GM19438 (cell line): ENCODE measurements around the gene PRAMEF11.
"Not testable (repeated sequence)": the region's sequence is repeated elsewhere in the genome, so short reads cannot be mapped to it uniquely, and the experiment has no call there.

ENCODE experiments used
- ATAC-seq: cut with Tn5 transposase; IDR thresholded peaks from one replicate; pipeline ENCODE4 v1.9.1; 2021; ENCODE audit warnings: low read depth; ENCODE audit not compliant: unreplicated experiment

The PRAMEF11 gene

DNA sequence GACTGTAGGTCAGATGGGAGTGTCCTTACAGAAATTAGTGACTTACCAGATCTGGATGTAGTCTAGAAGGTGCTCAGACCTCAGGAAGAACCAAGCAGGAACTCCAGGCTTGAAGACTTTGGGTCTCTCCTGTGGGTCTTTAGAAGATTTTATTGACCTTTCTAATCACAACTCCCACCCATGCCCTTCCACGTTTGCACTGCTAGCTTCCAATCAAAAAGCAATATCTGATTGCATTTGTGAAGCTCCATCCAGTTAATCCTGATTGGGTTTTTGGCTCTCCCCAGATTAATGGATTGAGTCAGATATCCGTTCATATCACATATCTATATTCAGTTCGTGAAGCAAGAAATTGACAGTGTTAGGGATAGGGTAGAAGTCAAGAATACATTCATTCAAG, at the start of gene PRAMEF11:
PRAMEF11 (minus strand) TSS at position 101 of the 400 bp plus-strand sequence. CDS start 2,621 bp downstream, outside the sequence.
- not testable (repeated sequence) for ATAC-seq

DNA sequence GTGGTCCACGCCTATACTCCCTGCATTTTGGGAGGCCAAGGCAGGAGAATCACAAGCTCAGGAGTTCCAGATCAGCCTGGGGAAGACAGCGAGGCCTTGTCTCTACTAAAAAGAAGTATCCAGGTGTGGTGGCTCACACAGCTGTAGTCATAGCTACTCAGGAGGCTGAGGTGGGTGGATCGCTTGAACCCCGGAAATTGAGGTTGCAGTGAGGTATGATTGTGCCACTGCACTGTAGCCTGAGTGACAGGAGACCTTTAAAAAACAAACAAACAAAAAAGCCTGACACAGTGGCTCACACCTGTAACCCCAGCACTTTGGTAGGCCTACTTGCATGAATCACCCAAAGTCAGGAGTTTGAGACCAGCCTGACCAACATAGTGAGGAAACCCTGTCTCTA, 47.2 kb upstream of the PRAMEF11 start:
- not testable (repeated sequence) for ATAC-seq

DNA sequence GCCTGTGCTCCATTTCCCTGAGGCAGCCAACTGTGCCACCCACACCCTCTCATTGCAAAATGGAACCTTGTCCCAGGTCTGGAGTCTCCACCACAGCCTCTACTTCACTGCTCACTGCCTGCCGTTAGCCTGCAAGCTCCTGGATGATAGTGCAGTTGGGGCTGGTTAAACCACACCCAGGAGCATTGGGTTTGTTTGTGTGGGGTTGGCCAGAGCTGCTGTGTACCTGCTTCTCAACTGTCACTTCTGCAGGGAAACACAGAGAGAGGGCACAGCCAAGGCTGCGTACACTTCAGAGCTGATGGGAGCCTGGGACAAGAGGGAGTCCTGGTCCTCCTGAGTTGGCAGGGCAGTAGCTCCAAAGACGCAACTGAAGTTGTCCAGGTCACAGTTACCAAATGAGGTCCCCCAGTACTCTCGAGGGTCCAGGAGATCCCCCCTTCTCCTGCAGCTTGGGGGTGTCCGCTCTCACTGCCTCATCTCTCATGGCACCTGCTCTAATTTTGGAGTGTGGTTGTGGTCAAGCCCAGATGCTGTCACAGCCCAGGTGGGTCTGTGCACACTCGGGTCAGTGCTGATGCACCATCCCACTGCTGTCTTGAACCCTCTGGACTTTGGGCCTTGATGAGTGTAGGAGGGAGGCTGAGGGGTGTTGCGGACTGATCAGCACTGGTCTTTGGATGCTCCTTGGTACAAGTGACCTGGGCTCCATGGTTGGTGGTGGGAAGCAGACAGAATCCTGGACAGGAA, 32.1 kb upstream of the PRAMEF11 start:
- ATAC-seq: not testable (repeated sequence)

DNA sequence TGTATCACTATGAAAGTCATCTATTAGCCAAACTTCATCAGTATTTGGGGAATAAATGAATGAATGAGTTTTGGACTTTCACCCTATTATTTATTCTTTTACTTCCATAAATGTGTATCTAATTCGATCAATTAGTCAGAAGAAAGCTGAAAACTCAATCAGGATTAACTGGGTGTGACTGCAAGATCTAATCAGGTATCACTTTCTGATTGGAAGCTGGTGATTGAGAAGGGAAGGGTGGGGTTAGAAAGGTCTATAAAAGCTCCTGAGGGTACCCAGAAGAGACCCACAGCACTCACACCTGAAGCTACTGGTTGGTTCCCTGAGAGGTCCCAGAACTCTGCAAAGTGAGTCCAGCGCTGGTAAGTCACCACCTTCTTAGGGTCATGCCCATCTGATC, 25.6 kb upstream of the PRAMEF11 start, which contains the start of gene PRAMEF2:
PRAMEF2 (plus strand) TSS at position 301 of the 400 bp plus-strand sequence. CDS start 1,924 bp downstream, outside the sequence.
- not testable (repeated sequence) for ATAC-seq

DNA sequence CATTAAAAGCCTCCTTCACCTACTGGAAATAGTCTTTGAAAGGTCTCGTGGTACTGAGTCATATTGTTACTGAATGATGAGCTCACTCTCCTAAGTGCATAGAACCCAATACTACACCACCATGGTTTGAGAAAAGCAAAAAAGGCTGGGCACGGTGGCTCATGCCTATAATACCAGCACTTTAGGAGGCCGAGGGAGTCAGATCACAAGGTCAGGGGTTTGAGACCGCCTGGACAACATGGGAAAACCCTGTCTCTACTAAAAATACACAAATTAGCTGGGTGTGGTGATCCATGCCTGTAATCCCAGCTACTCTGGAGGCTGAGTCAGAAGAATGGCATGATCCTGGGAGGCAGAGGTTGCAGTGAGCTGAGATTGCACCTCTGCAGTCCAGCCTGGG, 20.6 kb upstream of the PRAMEF11 start:
- ATAC-seq: no peak

DNA sequence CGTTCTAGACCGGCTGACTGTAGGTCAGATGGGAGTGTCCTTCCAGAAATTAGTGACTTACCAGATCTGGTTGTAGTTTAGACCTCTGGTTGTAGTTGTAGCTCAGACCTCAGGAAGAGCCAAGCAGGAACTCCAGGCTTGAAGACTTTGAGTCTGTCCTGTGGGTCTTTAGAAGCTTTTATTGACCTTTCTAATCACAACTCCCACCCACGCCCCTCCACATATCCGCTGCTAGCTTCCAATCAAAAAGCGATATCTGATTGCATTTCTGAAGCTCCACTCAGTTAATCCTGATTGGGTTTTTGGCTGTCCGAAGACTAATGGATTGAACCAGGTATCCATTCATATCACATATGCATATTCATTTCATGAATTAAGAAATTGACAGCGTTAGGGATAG, 17.4 kb upstream of the PRAMEF11 start, which contains the start of gene HNRNPCL1:
HNRNPCL1 (minus strand) TSS at position 101 of the 400 bp plus-strand sequence. CDS start 431 bp downstream, outside the sequence.
- ATAC-seq: not testable (repeated sequence)

GRCh38 chr1:12833251-12833650, 2.0 kb upstream of the PRAMEF11 start:
- ATAC-seq: not testable (repeated sequence)

DNA sequence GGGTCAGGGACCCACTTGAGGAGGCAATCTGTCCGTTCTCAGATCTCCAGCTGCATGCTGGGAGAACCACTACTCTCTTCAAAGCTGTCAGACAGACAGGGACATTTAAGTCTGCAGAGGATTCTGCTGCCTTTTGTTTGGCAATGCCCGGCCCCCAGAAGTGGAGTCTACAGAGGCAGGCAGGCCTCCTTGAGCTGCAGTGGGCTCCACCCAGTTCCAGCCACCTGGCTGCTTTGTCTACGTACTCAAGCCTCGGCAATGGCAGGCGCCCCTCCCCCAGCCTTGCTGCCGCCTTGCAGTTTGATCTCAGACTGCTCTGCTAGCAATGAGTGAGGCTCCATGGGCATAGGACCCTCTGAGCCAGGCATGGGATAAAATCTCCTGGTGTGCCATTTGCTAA, 12.1 kb downstream of the PRAMEF11 start:
- ATAC-seq: not testable (repeated sequence)

DNA sequence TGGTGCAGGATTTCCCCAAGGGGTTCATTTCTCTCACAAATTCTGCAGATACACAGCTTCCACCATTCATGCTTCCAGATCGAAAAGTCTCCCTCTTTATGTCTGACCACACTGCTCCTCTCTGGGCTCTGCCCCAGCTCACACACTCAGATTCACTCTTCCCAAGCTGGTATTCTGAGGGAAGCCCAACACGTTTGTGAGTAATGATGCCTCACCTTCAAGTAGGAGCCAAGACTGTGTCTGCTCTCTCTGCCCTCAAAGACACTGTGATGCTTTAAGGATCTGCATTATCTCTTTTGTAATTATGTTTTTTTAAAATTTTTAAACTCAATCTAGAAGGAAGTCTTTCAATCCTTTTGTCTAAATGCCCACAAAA, 19.8 kb downstream of the PRAMEF11 start:
- no peak for ATAC-seq

- no peak for ATAC-seq
Measured at GRCh38 chr1:12810691-12811408, 20.4 kb downstream of the PRAMEF11 start.

- ATAC-seq: no peak
Measured at GRCh38 chr1:12809933-12810332, 21.3 kb downstream of the PRAMEF11 start.

DNA sequence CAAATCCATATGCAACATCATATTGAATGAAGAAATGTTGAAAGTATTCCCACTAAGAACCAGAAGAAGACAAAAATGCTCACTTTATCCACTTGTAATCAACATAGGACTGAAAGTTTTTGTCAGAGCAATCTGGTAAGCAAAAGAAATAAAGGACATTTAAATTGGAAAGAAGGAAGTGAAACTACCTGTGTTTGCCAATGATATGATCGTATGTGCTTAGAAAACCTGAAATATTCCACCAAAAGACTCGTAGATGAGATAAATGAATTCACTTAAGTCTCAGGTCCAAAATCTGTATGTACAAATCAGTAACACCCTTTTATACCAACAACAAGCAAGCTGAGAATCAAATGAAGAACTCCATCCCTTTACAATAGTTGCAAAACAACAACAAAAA, 31.5 kb downstream of the PRAMEF11 start:
- no peak for ATAC-seq

DNA sequence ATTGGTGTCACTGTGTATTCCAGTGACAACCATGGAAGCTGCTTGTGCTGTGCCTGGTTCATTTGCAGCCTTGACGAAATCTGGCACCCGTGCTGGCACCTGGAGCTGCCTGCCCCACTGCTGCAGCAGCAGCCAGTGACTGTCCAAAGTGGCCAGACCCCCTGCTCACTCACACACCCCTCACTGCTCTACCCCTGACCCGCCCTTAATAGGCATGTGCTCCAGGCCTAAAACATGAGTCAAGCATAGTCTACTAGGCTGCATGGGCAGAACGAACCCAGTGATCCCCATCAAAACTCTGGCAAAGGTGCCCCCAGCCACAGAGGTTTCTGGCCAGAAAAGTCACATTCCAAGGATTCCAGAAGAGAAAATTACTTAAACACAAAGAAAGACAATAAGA, 32.3 kb downstream of the PRAMEF11 start:
- no peak for ATAC-seq

DNA sequence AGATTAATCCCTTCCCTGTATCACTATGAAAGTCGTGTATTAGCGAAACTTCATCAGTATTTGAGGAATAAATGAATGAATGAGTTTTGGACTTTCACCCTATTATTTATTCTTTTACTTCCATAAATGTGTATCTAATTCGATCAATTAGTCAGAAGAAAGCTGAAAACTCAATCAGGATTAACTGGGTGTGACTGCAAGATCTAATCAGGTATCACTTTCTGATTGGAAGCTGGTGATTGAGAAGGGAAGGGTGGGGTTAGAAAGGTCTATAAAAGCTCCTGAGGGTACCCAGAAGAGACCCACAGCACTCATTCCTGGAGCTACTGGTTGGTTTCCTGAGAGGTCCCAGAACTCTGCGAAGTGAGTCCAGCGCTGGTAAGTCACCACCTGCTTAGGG, 40.1 kb downstream of the PRAMEF11 start, which contains the start of gene PRAMEF1:
PRAMEF1 (plus strand) TSS at position 301 of the 400 bp plus-strand sequence. CDS start 1,831 bp downstream, outside the sequence.
- ATAC-seq: not testable (repeated sequence)

- ATAC-seq: not testable (repeated sequence)
Measured at GRCh38 chr1:12784729-12785128, 46.5 kb downstream of the PRAMEF11 start.

GRCh38 chr1:12783783-12784182, 47.4 kb downstream of the PRAMEF11 start:
- ATAC-seq: not testable (repeated sequence)

- ATAC-seq: not testable (repeated sequence)
Measured at GRCh38 chr1:12781488-12781887, 49.7 kb downstream of the PRAMEF11 start.

GRCh38 chr1:12778907-12779306, 52.3 kb downstream of the PRAMEF11 start:
- no peak for ATAC-seq

GRCh38 chr1:12778061-12778460, 53.1 kb downstream of the PRAMEF11 start:
- ATAC-seq: no peak

DNA sequence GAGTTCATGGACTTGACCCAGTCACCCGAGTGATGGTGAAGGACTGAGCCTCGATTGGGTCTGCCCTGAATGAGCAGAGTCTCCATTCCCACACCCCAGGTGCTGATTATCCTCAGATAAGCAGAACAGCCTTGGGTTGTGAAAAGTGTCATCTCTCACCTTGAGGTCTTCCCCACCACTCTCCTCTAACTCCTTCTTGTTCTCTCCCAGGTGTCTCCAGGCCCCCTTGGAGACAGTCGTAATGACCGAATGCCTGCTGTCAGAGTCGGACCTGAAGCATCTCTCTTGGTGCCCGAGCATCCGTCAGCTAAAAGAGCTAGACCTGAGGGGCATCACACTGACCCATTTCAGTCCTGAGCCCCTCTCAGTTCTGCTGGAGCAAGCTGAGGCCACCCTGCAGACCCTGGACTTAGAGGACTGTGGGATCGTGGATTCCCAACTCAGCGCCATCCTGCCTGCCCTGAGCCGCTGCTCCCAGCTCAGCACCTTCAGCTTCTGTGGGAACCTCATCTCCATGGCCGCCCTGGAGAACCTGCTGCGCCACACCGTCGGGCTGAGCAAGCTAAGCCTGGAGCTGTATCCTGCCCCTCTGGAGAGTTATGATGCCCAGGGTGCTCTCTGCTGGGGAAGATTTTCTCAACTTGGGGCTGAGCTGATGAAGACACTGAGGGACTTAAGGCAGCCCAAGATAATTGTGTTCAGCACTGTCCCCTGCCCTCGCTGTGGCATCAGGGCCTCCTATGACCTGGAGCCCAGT, 54.2 kb downstream of the PRAMEF11 start:
- ATAC-seq: no peak

DNA sequence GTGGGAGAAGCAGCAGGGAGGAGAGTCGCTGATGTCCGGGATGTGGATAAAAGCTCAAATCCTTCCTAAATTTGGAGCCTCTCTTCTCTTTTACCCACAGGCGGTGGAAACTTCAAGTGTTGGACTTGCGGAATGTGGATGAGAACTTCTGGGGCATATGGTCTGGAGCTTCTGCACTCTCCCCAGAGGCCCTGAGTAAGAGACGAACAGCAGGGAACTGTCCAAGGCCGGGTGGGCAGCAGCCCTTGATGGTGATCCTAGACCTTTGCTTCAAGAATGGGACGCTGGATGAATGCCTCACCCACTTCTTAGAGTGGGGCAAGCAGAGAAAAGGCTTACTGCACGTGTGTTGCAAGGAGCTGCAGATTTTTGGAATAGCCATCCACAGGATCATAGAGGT, 55.8 kb downstream of the PRAMEF11 start:
- ATAC-seq: no peak
